SH-SY5Y (cell line): ENCODE data around the gene NPR2.

Experiments
- GATA2 ChIP-seq: IDR thresholded peaks from 2 replicates; pipeline ENCODE4 v1.6.1; 2011; ENCODE audit warnings: mild to moderate bottlenecking, low read depth, low read length
- GATA3 ChIP-seq: IDR thresholded peaks from 2 replicates; pipeline ENCODE4 v1.6.1; 2011; ENCODE audit warnings: low read depth, mild to moderate bottlenecking, low read length, moderate library complexity

GRCh38 chr9:35828716-35829083, 37.3 kb downstream of the NPR2 start, which contains the start of gene FAM221B:
- TF ChIP-seq GATA3, result no peak
- no peak for TF ChIP-seq GATA2
